Esophagus squamous epithelium (tissue), 5 donors: Measurements from ENCODE around the gene GCLC. TPM values are rescaled to one million over a fixed set of nuclear protein-coding genes. Genes with fewer than 3 reads are reported as not detected.
A peak's percentile ranks its signal among the peaks of the same experiment; 100 is the strongest.
"Not testable (repeated sequence)": the region's sequence is repeated elsewhere in the genome, so short reads cannot be mapped to it uniquely, and the experiment has no call there.

Experiments used
- DNase-seq: peaks from one replicate; lab custom pipeline; 2025; lab: John Stamatoyannopoulos, UW
- H3K27ac ChIP-seq, 4 donors: fragments of 200-600 bp; sonication (generic); one replicate each; pipeline ENCODE4 v1.5.1; 2016 to 2019; ENCODE audit warnings: mild to moderate bottlenecking in 1 of 4
- H3K27me3 ChIP-seq, 4 donors: fragments of 200-600 bp; sonication (generic); 1 replicate in 3 of 4; 2 replicates in 1 of 4; pipeline versions ENCODE4 v1.5.1 to v1.6.0; 2017 to 2021; ENCODE audit warnings: antibody characterized with exemption in 1 of 4
- H3K36me3 ChIP-seq, 3 donors: fragments of 200-600 bp; sonication (generic); one replicate each; pipeline ENCODE4 v1.5.1; 2016 to 2019
- H3K4me1 ChIP-seq, 3 donors: fragments of 200-600 bp; sonication (generic); one replicate each; pipeline ENCODE4 v1.5.1; 2017 to 2019
- H3K4me3 ChIP-seq, 4 donors: fragments of 200-600 bp; sonication (generic); 1 replicate in 3 of 4; 2 replicates in 1 of 4; pipeline ENCODE4 v1.5.1; 2016 to 2019; ENCODE audit warnings: mild to moderate bottlenecking in 2 of 4, moderate library complexity in 1 of 4
- H3K9me3 ChIP-seq, 3 donors: fragments of 200-600 bp; sonication (generic); one replicate each; pipeline ENCODE4 v1.5.1; 2016 to 2019
- POLR2A ChIP-seq, 4 donors: fragments of 450-650 bp; IDR thresholded peaks; one replicate each; pipeline ENCODE4 v1.6.1; 2017; ENCODE audit warnings: antibody characterized with exemption in 4 of 4, mild to moderate bottlenecking in 4 of 4, moderate library complexity in 3 of 4
- WGBS, 2 donors: methylation state at CpG; one replicate each; pipeline ENCODE4 v1.1.5; 2018; 5-methylcytosine and 5-hydroxymethylcytosine counted together
- intact Hi-C: fragments of 100-400 bp; cut with DNase I; formaldehyde crosslinking; loops from one replicate; pipeline ENCODE4 v1.15.0; 2022
- total RNA-seq, 4 donors: library from RNA; depleted of rRNA; stranded (reverse); fragments of >200 nt; gene quantifications; one replicate each; pipeline ENCODE4 v1.1.0, GENCODE V29; 2016
- TF ChIP-seq, protein P1 (sequence below), 6 experiments: fragments of 450-650 bp in 4 of 6; fragments of 200-600 bp in 2 of 6; sonication (generic) in 2 of 6; IDR thresholded peaks; one replicate each; pipeline ENCODE4 v1.5.1; 2016 to 2019; ENCODE audit warnings: antibody characterized with exemption in 6 of 6, mild to moderate bottlenecking in 4 of 6, moderate library complexity in 4 of 6
- donor health status: DM: yes; HTN: yes; CAD: no.

GCLC gene
- total RNA-seq, 4 donors from 2014 or later = 71.0 to 121 (median 105) TPM

DNA sequence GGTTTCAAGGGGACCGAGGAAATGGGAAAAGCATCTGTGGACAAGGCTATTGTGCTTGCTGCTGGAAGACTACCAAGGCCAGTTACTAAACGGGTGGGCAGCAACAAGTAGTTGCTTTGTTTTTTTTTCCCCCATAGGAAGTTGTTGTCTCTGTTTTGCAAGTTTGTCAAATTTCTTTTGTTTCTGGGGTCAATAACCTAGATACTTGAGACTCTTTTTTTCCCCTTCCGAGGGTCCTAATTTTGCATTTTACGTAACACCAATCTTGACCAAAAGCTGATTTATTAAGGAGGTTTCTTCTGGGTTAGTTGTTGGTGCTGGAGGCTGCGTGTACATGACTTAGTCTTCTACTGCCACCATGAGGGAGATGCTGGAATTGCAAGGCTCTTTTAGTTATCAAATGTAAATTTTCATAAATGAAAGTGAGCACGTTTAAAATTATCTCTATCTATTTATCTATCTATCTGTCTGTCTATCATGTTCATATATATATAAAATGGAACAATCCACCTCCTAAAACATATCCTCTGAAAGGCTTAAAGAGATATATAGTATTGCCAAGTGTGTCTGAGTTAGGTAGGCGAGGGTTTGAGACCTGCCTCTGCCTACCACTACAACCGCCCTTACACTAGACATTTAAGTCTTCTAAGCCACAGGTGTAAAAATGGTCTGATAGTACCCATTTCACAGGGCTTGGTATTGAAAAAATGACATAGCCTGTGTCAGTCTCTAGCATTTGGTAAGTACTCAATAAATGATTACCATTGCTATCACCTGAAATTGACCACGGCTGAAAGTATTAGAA is 60.2 kb downstream of the GCLC start:
- H3K27ac ChIP-seq = no peak overlapping the region
- no peak overlapping the region for H3K4me3 ChIP-seq
- intact Hi-C loops = loop anchor here (5.0 kb wide), 1 partner anchor 312 kb away; no protein-coding TSS in a partner anchor
- TF ChIP-seq, protein P1, sequence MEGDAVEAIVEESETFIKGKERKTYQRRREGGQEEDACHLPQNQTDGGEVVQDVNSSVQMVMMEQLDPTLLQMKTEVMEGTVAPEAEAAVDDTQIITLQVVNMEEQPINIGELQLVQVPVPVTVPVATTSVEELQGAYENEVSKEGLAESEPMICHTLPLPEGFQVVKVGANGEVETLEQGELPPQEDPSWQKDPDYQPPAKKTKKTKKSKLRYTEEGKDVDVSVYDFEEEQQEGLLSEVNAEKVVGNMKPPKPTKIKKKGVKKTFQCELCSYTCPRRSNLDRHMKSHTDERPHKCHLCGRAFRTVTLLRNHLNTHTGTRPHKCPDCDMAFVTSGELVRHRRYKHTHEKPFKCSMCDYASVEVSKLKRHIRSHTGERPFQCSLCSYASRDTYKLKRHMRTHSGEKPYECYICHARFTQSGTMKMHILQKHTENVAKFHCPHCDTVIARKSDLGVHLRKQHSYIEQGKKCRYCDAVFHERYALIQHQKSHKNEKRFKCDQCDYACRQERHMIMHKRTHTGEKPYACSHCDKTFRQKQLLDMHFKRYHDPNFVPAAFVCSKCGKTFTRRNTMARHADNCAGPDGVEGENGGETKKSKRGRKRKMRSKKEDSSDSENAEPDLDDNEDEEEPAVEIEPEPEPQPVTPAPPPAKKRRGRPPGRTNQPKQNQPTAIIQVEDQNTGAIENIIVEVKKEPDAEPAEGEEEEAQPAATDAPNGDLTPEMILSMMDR (IDR thresholded peaks at IDR 0.05) = peak; percentile 84 to 97 (median 96)
- no peak for TF ChIP-seq POLR2A (IDR thresholded peaks at IDR 0.05)
- peaks cover 0 to 25% (median 0%) of the 10 kb centered on the region in 4 donors for H3K27me3 ChIP-seq
- peak; percentile 7 for DNase-seq
- no peaks in the 10 kb centered on the region for H3K9me3 ChIP-seq
- H3K36me3 ChIP-seq = no peaks in the 10 kb centered on the region
- H3K4me1 ChIP-seq = peaks cover 0 to 8% (median 0%) of the 10 kb centered on the region in 3 donors
- WGBS, 2 donors = 19 to 31% methylated on average over 9 of the region's 9 CpGs

- H3K27ac ChIP-seq = no peak overlapping the region
- H3K9me3 ChIP-seq = no peaks in the 10 kb centered on the region
Observed at GRCh38 chr6:53483423-53484353, 61.2 kb downstream of the GCLC start.

DNA sequence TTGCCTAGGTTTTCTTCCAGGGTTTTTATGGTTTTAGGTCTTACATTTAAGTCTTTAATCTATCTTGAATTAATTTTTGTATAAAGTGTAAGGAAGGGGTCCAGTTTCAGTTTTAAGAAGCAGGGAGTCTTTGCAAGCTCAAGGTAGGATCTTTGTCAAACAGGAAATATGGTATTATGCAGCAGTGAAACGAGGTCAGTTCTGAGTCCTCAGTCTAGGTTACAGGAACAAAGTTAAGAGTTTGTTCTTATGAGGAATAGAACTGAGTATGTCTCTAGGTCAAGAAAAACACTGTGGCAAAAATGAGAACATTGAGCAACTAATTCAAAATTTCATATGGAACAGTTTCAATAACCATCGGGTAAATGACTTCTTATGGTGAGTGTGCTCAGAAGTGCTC is 63.6 kb downstream of the GCLC start:
- Histone ChIP-seq H3K4me1 (peaks cover 0 to 8% (median 0%) of the 10 kb centered on the region in 3 donors), H3K4me3 (no peak overlapping the region), H3K27ac (no peak overlapping the region), H3K36me3 (no peaks in the 10 kb centered on the region), H3K27me3 (peaks cover 0 to 15% (median 0%) of the 10 kb centered on the region in 4 donors), H3K9me3 (no peaks in the 10 kb centered on the region)
- intact Hi-C loops = loop anchor here (5.0 kb wide), 1 partner anchor 309 kb away; no protein-coding TSS in a partner anchor
- TF ChIP-seq, protein P1 (IDR thresholded peaks at IDR 0.05) = no peak
- TF ChIP-seq POLR2A (IDR thresholded peaks at IDR 0.05) = no peak
- 55 to 66% methylated on average over 2 of the region's 2 CpGs for WGBS, 2 donors
- no peak for DNase-seq

More at GRCh38 chr6:53483423-53484353, 61.2 kb downstream of the GCLC start:
- Histone ChIP-seq H3K27me3 (peaks cover 0 to 25% (median 0%) of the 10 kb centered on the region in 4 donors), H3K36me3 (no peaks in the 10 kb centered on the region), H3K4me3 (no peak overlapping the region), H3K4me1 (peaks cover 0 to 8% (median 0%) of the 10 kb centered on the region in 3 donors)
- 64 to 75% methylated on average over 10 of the region's 10 CpGs for WGBS, 2 donors
- no peak for DNase-seq
- intact Hi-C loops = loop anchor here (5.0 kb wide), 1 partner anchor 311 kb away; no protein-coding TSS in a partner anchor
- TF ChIP-seq, protein P1 (IDR thresholded peaks at IDR 0.05) = no peak
- no peak for TF ChIP-seq POLR2A (IDR thresholded peaks at IDR 0.05)

- intact Hi-C loops = loop anchor here (5.0 kb wide), 1 partner anchor 308 kb away; no protein-coding TSS in a partner anchor
- not testable (repeated sequence) for H3K4me3 ChIP-seq, DNase-seq, H3K27me3 ChIP-seq, H3K4me1 ChIP-seq, H3K9me3 ChIP-seq, H3K36me3 ChIP-seq, H3K27ac ChIP-seq
- 77 to 85% methylated on average over 4 of the region's 4 CpGs for WGBS, 2 donors
Observed at GRCh38 chr6:53480774-53481173, 64.1 kb downstream of the GCLC start.

DNA sequence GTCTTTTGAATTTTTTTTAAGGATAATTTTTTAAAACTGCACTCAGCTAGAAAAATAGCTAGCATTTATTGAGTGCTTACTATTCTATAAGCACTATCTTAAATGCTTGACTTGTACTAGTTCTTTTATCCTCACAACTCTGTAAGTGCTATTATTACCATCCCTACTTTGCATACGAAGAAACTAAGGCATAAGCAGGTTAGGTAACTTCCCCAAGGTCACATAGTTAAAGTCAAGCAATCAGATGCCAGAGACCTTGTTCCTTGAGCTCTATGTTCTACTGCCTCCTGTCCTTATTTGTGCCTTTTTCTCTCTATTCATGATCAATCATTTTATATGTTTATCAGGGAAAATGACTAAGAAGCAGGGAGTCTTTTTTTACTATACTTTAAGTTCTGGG is 65.0 kb downstream of the GCLC start:
- no peak for DNase-seq
- intact Hi-C loops = loop anchor here (5.0 kb wide), 1 partner anchor 308 kb away; no protein-coding TSS in a partner anchor
- no peak overlapping the region for H3K27ac ChIP-seq
- H3K4me1 ChIP-seq = peaks cover 0 to 6% (median 0%) of the 10 kb centered on the region in 3 donors
- H3K36me3 ChIP-seq = no peaks in the 10 kb centered on the region
- H3K9me3 ChIP-seq = no peaks in the 10 kb centered on the region
- TF ChIP-seq, protein P1 (IDR thresholded peaks at IDR 0.05) = no peak
- TF ChIP-seq POLR2A (IDR thresholded peaks at IDR 0.05) = no peak
- H3K4me3 ChIP-seq = no peak overlapping the region
- WGBS, 2 donors = 63 to 76% methylated on average over 1 of the region's 1 CpG
- H3K27me3 ChIP-seq = peaks cover 0 to under 1% (median 0%) of the 10 kb centered on the region in 4 donors
